Activated CD8-positive, alpha-beta memory T cell treated with anti-CD3 and anti-CD28 coated beads for 1 hour (primary cell): ENCODE results near the gene LMNA.
A peak's percentile ranks its signal among the peaks of the same experiment; 100 is the strongest.
"Not testable (repeated sequence)": the region's sequence is repeated elsewhere in the genome, so short reads cannot be mapped to it uniquely, and the experiment has no call there.

ENCODE experiments used
- DNase-seq, 2 donors: peaks; one replicate each; pipeline ENCODE4 v3.0.0-alpha.2; 2020; ENCODE audit warnings: low read depth in 1 of 2; ENCODE audit errors: extremely low read depth in 1 of 2

The LMNA gene

GRCh38 chr1:156114101-156114918, at the start of gene LMNA:
Gene LMNA, plus strand, starts transcription at chr1:156114711. Its CDS starts 208 bp downstream, at chr1:156114919.
- peak in 1 of 2 donors; percentile 58 for DNase-seq

- DNase-seq, result no peak
Observed at GRCh38 chr1:156065212-156065611, 49.3 kb upstream of the LMNA start.

DNA sequence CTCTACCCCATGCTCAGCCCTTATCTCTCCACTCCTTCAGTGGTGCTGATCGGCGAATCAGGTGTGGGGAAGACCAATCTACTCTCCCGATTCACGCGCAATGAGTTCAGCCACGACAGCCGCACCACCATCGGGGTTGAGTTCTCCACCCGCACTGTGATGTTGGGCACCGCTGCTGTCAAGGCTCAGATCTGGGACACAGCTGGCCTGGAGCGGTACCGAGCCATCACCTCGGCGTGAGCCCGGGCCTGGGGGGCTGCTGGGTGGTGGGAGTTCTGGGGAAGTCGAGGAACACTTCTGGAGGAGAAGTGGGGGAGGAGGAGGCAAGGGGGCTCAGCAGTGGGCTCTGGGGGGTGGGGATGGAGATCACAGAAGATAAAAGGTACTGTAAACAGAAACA, 48.6 kb upstream of the LMNA start:
- no peak for DNase-seq

DNA sequence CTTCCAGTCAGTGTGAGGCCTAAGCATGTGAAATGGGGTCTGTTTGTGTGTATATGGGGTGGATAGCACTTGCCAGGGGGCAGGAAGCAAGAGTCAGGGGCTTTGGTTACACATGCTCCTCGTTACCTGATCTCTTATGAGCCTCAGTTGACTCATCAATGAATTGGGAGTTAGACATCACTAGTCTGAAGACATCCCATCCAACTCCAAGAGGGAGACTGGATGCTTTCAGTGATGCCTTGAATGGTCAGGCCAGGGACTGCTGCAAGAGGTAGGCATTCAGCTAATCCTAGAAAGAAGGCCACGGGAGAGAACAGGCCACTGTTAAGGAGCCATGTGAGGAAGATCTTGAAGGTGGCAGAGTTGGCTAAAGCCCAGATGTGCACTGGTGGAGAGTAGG, 47.2 kb upstream of the LMNA start:
- no peak for DNase-seq

DNA sequence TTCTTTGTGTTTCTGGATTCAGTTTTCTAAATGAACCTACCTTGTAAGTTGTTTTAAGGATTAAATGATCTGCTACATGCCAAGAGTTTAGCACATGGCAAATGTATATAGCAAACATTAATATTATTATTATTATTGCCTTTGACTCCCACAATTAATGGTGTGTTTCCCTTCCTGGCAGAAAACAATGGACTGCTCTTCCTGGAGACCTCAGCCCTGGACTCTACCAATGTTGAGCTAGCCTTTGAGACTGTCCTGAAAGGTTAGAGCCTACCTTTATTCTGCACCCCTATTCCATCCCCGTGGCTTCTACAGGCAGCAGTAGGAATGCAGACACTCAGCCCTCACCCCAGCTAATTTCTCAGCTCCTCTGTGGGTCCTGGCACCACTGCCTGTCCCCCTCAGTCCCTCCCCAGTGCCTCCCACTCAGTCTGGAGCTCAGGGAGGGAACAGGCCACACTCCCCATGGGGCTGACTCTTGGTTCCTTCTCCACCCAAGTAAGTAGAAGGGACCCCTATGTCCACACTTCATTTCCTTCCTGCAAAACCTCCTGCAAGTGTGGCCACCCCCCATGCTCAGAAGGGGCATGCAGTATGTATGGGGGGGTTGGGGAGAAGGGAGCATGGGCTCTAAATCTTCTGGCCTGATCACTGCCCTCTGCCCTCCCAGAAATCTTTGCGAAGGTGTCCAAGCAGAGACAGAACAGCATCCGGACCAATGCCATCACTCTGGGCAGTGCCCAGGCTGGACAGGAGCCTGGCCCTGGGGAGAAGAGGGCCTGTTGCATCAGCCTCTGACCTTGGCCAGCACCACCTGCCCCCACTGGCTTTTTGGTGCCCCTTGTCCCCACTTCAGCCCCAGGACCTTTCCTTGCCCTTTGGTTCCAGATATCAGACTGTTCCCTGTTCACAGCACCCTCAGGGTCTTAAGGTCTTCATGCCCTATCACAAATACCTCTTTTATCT, 44.7 kb upstream of the LMNA start:
- DNase-seq, result no peak

- DNase-seq, result no peak
Observed at GRCh38 chr1:156070548-156070947, 44.0 kb upstream of the LMNA start.

DNA sequence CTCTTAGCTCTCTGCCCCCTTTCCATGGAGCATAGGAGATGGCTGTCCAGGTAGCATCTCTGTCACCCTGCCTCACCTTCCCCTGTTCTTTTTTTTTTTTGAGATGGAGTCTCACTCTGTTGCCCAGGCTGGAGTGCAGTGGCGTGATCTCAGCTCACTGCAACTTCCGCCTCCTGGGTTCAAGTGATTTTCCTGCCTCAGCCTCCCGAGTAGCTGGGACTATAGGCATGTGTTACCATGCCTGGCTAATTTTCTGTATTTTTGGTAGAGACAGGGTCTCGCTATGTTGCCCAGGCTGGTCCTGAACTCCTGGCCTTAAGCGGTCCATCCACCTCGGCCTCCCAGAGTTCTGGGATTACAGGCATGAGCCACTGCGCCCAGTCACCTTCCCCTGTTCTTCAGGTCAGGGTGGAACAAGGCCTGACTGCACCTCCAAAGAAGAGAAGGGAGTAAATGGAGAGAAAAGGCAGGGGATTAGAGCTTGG, 43.1 kb upstream of the LMNA start:
- not testable (repeated sequence) for DNase-seq

DNA sequence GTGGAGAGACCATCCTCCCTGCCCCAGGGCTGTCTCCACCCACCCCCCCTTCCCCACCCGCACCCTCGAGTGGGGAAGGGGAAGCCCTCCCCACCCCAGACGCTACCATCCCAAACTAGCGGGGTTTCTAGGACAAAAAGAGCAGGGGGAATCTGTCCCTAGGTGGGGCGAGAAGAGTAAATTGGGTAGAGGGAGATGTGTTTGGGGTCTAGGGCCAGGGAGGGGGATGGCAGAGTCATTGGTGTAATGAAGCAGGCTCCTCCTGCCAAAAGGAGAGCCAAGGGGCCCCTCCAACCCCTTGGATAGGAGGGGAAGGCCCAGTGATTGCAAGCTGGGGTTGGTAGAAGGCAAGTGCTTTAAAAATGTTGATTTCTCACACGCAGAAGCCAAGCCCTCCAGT, 42.3 kb upstream of the LMNA start:
- no peak for DNase-seq

- no peak for DNase-seq
Observed at GRCh38 chr1:156073110-156073687, 41.3 kb upstream of the LMNA start.

- no peak for DNase-seq
Observed at GRCh38 chr1:156073740-156074139, 40.8 kb upstream of the LMNA start.

DNA sequence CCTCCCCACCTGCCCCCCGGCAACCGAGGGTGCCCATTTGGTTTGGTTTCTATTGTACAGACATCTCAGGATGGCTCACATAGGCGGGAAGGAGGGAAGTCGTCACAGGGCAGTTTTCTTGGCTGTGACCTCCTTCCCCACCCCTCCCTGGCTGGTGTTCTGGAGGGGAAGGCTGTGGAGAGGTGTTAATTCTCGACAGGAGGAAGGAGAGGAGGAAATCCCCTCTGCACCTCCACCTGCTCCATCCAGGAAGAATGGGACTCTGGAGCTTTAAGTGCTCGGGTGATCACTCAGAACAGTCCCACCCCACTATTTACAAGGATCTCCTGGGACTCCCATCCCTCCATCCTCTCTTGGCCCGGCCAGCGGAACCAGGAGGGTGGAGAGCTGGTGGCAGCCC, 39.9 kb upstream of the LMNA start:
- no peak for DNase-seq

DNA sequence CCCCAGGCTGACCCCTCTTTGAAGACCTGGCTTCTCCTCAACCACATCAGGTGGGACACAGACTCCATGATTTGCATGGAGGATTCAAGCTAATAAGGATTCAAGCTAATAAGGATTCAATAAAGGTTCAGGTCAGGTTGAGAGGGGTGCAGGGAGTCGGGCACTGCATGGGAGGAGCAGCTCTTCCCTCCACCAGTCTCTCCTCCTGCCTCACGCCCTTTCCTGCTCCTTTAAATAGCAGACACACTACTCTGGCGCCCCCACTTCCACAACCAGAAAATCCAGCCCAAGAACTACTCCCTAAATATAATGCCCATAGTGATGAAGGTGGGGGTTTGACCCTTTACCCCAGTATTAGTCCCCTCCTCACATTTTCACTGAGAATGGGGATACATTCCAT, 39.3 kb upstream of the LMNA start:
- no peak for DNase-seq

DNA sequence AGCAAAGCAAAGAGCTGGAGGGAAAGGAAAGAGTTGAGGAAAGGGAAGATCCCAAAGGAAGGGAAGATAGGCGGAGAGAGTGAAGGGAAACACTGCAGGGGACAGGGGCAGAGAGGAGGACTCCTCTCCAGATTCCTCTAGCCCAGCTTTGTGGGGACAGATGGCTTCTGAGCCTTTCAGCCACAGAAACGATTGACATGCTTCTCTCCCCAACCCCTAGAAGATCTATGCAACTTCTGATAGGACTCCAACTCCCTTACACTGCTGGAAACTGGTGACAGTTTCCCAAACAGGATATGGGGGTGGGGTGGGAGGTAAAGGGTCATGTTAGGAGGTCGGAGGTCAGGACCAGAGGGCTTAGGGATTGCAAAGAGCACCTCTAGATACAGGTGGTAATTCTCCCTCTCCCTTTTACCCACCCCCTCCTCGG, 38.7 kb upstream of the LMNA start:
- no peak for DNase-seq

- DNase-seq, result no peak
Observed at GRCh38 chr1:156076609-156077429, 37.7 kb upstream of the LMNA start.

- DNase-seq, result no peak
Observed at GRCh38 chr1:156077430-156077760, 37.1 kb upstream of the LMNA start.

DNA sequence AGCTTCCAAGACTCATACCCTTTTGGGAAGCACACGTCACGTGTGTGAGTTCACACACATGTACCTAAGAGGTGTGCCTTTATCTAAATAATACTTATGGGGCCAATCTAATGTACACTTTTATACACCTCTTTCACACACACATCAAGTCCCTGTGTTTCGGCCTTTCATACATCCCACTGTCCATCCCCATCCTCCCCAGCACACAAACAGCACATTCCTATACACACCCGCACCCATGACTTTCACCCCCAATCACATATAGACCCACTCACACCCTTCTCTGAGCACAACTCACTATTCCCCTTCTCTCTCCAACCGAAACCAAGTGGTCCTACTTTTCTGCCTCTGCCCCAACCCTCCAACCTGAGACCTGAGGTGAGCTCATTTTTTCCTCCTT, 35.8 kb upstream of the LMNA start:
- no peak for DNase-seq

GRCh38 chr1:156079762-156080161, 34.7 kb upstream of the LMNA start:
- no peak for DNase-seq

- DNase-seq, result no peak
Observed at GRCh38 chr1:156080241-156080862, 34.2 kb upstream of the LMNA start.

DNA sequence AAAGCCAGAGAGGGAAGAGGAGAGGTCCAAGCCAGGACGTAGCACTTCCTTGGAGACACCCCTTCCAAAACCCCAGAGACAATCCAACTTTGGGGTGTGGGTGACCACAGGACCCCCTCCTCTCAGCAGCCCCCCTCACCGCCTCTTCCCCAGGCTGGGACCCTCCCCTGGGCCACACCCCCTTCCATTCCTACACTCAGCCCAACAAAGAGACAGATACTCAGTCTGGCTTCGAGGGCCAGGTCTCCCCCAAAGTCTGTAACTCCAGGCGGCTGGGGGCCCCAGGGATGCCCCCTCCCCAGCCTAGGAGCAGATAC, 33.7 kb upstream of the LMNA start:
- DNase-seq, result no peak

DNA sequence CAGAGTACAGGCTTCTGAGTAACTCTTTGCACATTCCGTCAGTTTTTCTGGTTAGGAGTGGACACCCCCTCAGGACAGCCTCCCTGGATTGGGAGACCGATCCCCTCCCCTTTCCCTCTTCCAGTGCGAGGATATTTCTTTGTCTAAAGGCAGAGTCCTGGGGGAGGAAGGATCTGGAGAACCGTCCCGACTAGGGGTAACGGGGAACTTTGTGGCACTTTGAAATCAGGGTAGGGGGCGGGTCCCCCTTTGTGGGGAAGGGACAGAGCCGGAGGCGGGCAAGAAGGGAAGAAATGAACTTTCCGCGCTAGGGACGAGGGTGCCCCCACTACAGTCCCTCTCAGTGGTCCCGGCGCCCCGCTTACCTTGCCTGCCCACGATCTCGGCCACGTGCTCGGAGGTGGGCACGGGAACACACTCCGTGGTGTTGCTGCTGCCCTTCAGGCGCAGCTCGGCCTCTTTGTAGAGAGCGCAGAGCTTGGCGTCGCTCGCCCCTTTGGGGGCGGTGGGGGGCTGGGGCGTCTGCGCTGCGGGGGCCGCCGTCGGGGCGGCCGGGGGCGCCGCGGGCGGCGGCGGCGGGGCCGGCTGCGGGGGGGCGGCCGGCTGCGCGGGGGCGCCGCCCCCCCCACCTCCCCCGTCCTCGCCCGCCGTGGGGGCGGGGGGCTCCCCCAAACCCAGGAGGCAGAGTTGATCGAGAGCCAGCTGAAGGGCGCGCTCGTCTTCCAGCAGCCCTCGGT, 33.2 kb upstream of the LMNA start:
- no peak for DNase-seq
